Measurements from ENCODE around the gene F2RL3. TPM values are rescaled to one million over a fixed set of nuclear protein-coding genes. Genes with fewer than 3 reads are reported as not detected.

Gene F2RL3
- total and polyA plus RNA-seq, 2 of the 8 experiments (the other 6 are each of a cell fraction or from before 2014, with no cell fraction given), result not detected

DNA sequence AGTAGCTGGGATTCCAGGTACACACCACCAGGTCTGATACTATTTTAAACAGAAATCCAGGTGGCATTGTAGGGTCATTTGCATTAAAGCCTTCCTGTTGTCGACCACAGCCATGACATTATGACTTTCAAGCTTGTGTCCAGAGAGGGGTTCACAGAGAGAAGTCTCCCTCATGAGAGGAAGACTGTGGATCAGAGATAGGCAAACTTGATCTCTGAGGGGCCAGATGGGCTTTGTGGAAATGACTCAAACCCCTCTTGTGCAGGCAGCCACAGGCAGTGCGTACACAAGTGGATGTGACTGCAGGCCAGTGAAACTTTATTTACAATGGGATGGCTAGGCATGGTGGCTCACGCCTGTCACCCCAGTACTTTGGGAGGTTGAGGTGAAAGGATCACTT, 27.8 kb upstream of the F2RL3 start:
- Histone ChIP-seq H2BK12ac (ENCODE audit: low read depth, low read length) (no peak overlapping the region), H3K4me1 (replicated peaks in 1 of 4; ENCODE audit: control insufficient read depth in 3 of 4, insufficient read depth in 4 of 4, low read length in 3 of 4) (no peaks in the 10 kb centered on the region), H3K4me3 (ENCODE audit: extremely low read depth in 1 of 4, insufficient read depth in 2 of 4, low read depth in 3 of 4, low read length in 4 of 4) (no peak overlapping the region), H2AFZ (ENCODE audit: low read length) (no peak overlapping the region), H3K27ac (ENCODE audit: low read depth, low read length) (no peak overlapping the region), H4K20me1 (replicated peaks in 1 of 2; ENCODE audit: control insufficient read depth in 1 of 2, insufficient read depth in 2 of 2, low read length in 2 of 2) (peaks cover 0 to 5% of the 10 kb centered on the region in 2 experiments), H3K4ac (replicated peaks; ENCODE audit: insufficient read length, low read depth, low read length) (no peak overlapping the region), H4K8ac (ENCODE audit: extremely low read depth, insufficient read depth, low read length) (no peak overlapping the region), H2BK20ac (ENCODE audit: low read length) (no peak overlapping the region), H3K9ac (replicated peaks in 1 of 4; ENCODE audit: extremely low read depth in 1 of 4, low read depth in 3 of 4, low read length in 3 of 4) (no peak overlapping the region), H2AK5ac (ENCODE audit: low read depth, low read length) (no peak overlapping the region), H3K36me3 (ENCODE audit: control insufficient read depth in 2 of 4, insufficient read depth in 4 of 4, low read length in 3 of 4) (peaks cover 13 to 38% (median 25%) of the 10 kb centered on the region in 4 experiments; a peak in 7 of 8 replicates), H3K23ac (ENCODE audit: insufficient read length) (no peak overlapping the region), H3K56ac (replicated peaks; ENCODE audit: insufficient read length, low read depth, low read length) (no peak overlapping the region), H3K27me3 (replicated peaks in 1 of 4; ENCODE audit: control insufficient read depth in 3 of 4, extremely low read depth in 1 of 4, insufficient read depth in 3 of 4, low read length in 3 of 4) (no peaks in the 10 kb centered on the region), H4K91ac (replicated peaks; ENCODE audit: insufficient read length, low read length) (no peak overlapping the region), H2BK15ac (ENCODE audit: low read length) (no peak overlapping the region), H3K9me3 (ENCODE audit: insufficient read depth in 2 of 2, low read depth in 1 of 2, low read length in 1 of 2) (no peaks in the 10 kb centered on the region), H2BK5ac (ENCODE audit: low read depth, low read length) (no peak overlapping the region), H3K18ac (ENCODE audit: extremely low read depth, low read length) (no peak overlapping the region), H2BK120ac (replicated peaks; ENCODE audit: low read depth, low read length) (no peak overlapping the region), H3K79me2 (ENCODE audit: control insufficient read depth in 1 of 2, insufficient read depth in 2 of 2, low read length in 2 of 2) (no peaks in the 10 kb centered on the region), H3K4me2 (ENCODE audit: insufficient read depth in 1 of 2, low read depth in 2 of 2, low read length in 2 of 2) (no peak overlapping the region), H3K14ac (ENCODE audit: insufficient read length) (no peak overlapping the region), H3K79me1 (ENCODE audit: low read depth, low read length) (0 out of 2 replicates have a peak, but pooled peaks cover 2% of the 10 kb centered on the region), H4K5ac (ENCODE audit: insufficient read length, low read depth, low read length) (no peak overlapping the region), H3K23me2 (ENCODE audit: low read depth, low read length) (0 out of 2 replicates have a peak, but pooled peaks cover 1% of the 10 kb centered on the region)
- CTCF ChIA-PET (ENCODE audit: partially characterized antibody), result interaction anchor here (1.0 to 3.0 kb wide), 5 partner anchors 9 to 146 kb away, joined by 3 to 7 read pairs (median 3); no protein-coding TSS in a partner anchor
- DNase-seq (ENCODE audit: low read depth in 1 of 2, low spot score in 2 of 2) (no peak), FAIRE-seq (no peak)
- POLR2A ChIA-PET (ENCODE audit: partially characterized antibody), result interaction anchor here (1.4 kb wide), 1 partner anchor 88 kb away, joined by 4 read pairs; no protein-coding TSS in a partner anchor
- 88% methylated on average over 3 of the region's 3 CpGs; no CpG with 5 or more reads in 1 of the 2 experiments for WGBS, 2 experiments (ENCODE audit: extremely low coverage in 1 of 2, insufficient coverage in 1 of 2, insufficient read length in 1 of 2, insufficient replicate concordance in 2 of 2, low coverage in 1 of 2, low lambda C conversion rate in 2 of 2, missing lambda C conversion rate in 1 of 2)
- TF ChIP-seq RAD21 (IDR thresholded peaks at IDR 0.05 in 1 of 2, conservative IDR thresholded peaks at IDR 0.05 in 1 of 2; ENCODE audit: low read depth in 2 of 2, low read length in 2 of 2) (no peak), CREB1 (IDR thresholded peaks at IDR 0.05) (no peak), EGR1 (IDR thresholded peaks at IDR 0.05; ENCODE audit: borderline replicate concordance, low read depth, low read length) (no peak), EP300 (IDR thresholded peaks at IDR 0.05; ENCODE audit: borderline replicate concordance in 1 of 2, low read depth in 2 of 2, low read length in 2 of 2) (no peak), TBP (IDR thresholded peaks at IDR 0.05; ENCODE audit: low read depth, low read length) (no peak), SIN3A (conservative IDR thresholded peaks at IDR 0.05 in 1 of 2, IDR thresholded peaks at IDR 0.05 in 1 of 2; ENCODE audit: low read depth in 1 of 2, low read length in 2 of 2) (no peak), CTBP2 (IDR thresholded peaks at IDR 0.05; ENCODE audit: borderline replicate concordance, insufficient read depth, insufficient read length, low read length) (no peak), BRCA1 (IDR thresholded peaks at IDR 0.05; ENCODE audit: low read depth, low read length) (no peak), JUND (IDR thresholded peaks at IDR 0.05; ENCODE audit: low read length) (no peak), POLR2A (IDR thresholded peaks at IDR 0.05; ENCODE audit: control extremely low read depth in 1 of 2, low read depth in 2 of 2, low read length in 2 of 2) (no peak), HDAC6 (IDR thresholded peaks at IDR 0.05; ENCODE audit: low read depth, low read length) (no peak), FOSL1 (IDR thresholded peaks at IDR 0.05; ENCODE audit: insufficient read depth, low read depth, low read length) (no peak)
- TF ChIP-seq, protein P1, sequence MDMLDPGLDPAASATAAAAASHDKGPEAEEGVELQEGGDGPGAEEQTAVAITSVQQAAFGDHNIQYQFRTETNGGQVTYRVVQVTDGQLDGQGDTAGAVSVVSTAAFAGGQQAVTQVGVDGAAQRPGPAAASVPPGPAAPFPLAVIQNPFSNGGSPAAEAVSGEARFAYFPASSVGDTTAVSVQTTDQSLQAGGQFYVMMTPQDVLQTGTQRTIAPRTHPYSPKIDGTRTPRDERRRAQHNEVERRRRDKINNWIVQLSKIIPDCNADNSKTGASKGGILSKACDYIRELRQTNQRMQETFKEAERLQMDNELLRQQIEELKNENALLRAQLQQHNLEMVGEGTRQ (IDR thresholded peaks at IDR 0.05; ENCODE audit: low read length), result no peak

All from H1 (cell line).